Measurements from ENCODE around the gene TFF1.

Gene TFF1

GRCh38 chr21:42413500-42413899, 47.2 kb upstream of the TFF1 start:
- H3K36me3 ChIP-seq (replicated peaks; ENCODE audit: low read depth, low read length), result no peaks in the 10 kb centered on the region
- H3K9ac ChIP-seq (ENCODE audit: low read length), result no peak overlapping the region
- no peak overlapping the region for H2AFZ ChIP-seq (ENCODE audit: low read depth, low read length)
- no peak overlapping the region for H3K27ac ChIP-seq (ENCODE audit: low read length)
- TF ChIP-seq CTCF (IDR thresholded peaks at IDR 0.05; ENCODE audit: low read depth, low read length), result no peak
- TF ChIP-seq EZH2phosphoT487 (IDR thresholded peaks at IDR 0.05; ENCODE audit: low read depth), result no peak
- H4K20me1 ChIP-seq (ENCODE audit: insufficient read depth, low read length), result no peaks in the 10 kb centered on the region
- no peaks in the 10 kb centered on the region for H3K27me3 ChIP-seq (ENCODE audit: low read depth, low read length)
- H3K4me2 ChIP-seq (ENCODE audit: low read length), result peak overlapping the region; percentile 20; the same call in 1 of the 2 replicates
- peaks cover 45% of the 10 kb centered on the region for H3K4me1 ChIP-seq (ENCODE audit: low read length)
- no peaks in the 10 kb centered on the region for H3K9me3 ChIP-seq (ENCODE audit: insufficient read depth, low read length)
- no peak overlapping the region for H3K4me3 ChIP-seq (ENCODE audit: low read length)
- no peaks in the 10 kb centered on the region for H3K79me2 ChIP-seq (ENCODE audit: low read length)

- TF ChIP-seq EZH2phosphoT487 (IDR thresholded peaks at IDR 0.05; ENCODE audit: low read depth) (no peak), CTCF (IDR thresholded peaks at IDR 0.05; ENCODE audit: low read depth, low read length) (no peak)
- Histone ChIP-seq H4K20me1 (ENCODE audit: insufficient read depth, low read length) (no peaks in the 10 kb centered on the region), H2AFZ (ENCODE audit: low read depth, low read length) (no peak overlapping the region), H3K36me3 (replicated peaks; ENCODE audit: low read depth, low read length) (no peaks in the 10 kb centered on the region), H3K9me3 (ENCODE audit: insufficient read depth, low read length) (no peaks in the 10 kb centered on the region), H3K79me2 (ENCODE audit: low read length) (no peaks in the 10 kb centered on the region), H3K27me3 (ENCODE audit: low read depth, low read length) (no peaks in the 10 kb centered on the region), H3K4me1 (ENCODE audit: low read length) (peaks cover 45% of the 10 kb centered on the region), H3K9ac (ENCODE audit: low read length) (no peak overlapping the region), H3K4me2 (ENCODE audit: low read length) (0 out of 2 replicates have a peak overlapping the region, but pooled peaks have one; percentile 20), H3K4me3 (ENCODE audit: low read length) (no peak overlapping the region), H3K27ac (ENCODE audit: low read length) (no peak overlapping the region)
Observed at GRCh38 chr21:42413093-42413492, 46.8 kb upstream of the TFF1 start.

- Histone ChIP-seq H3K4me1 (ENCODE audit: low read length) (peaks cover 45% of the 10 kb centered on the region), H3K27me3 (ENCODE audit: low read depth, low read length) (no peaks in the 10 kb centered on the region), H3K9ac (ENCODE audit: low read length) (no peak overlapping the region), H3K27ac (ENCODE audit: low read length) (no peak overlapping the region), H2AFZ (ENCODE audit: low read depth, low read length) (no peak overlapping the region), H3K4me2 (ENCODE audit: low read length) (no peak overlapping the region), H4K20me1 (ENCODE audit: insufficient read depth, low read length) (no peaks in the 10 kb centered on the region), H3K36me3 (replicated peaks; ENCODE audit: low read depth, low read length) (no peaks in the 10 kb centered on the region), H3K4me3 (ENCODE audit: low read length) (no peak overlapping the region), H3K9me3 (ENCODE audit: insufficient read depth, low read length) (no peaks in the 10 kb centered on the region), H3K79me2 (ENCODE audit: low read length) (no peaks in the 10 kb centered on the region)
- TF ChIP-seq CTCF (IDR thresholded peaks at IDR 0.05; ENCODE audit: low read depth, low read length) (no peak), EZH2phosphoT487 (IDR thresholded peaks at IDR 0.05; ENCODE audit: low read depth) (no peak)
Observed at GRCh38 chr21:42412636-42412933, 46.2 kb upstream of the TFF1 start.

GRCh38 chr21:42411891-42412635, 45.7 kb upstream of the TFF1 start:
- Histone ChIP-seq H2AFZ (ENCODE audit: low read depth, low read length) (no peak overlapping the region), H3K4me3 (ENCODE audit: low read length) (no peak overlapping the region), H3K4me1 (ENCODE audit: low read length) (peaks cover 43% of the 10 kb centered on the region), H3K27ac (ENCODE audit: low read length) (no peak overlapping the region), H3K36me3 (replicated peaks; ENCODE audit: low read depth, low read length) (no peaks in the 10 kb centered on the region), H4K20me1 (ENCODE audit: insufficient read depth, low read length) (no peaks in the 10 kb centered on the region), H3K79me2 (ENCODE audit: low read length) (no peaks in the 10 kb centered on the region), H3K9ac (ENCODE audit: low read length) (no peak overlapping the region), H3K9me3 (ENCODE audit: insufficient read depth, low read length) (no peaks in the 10 kb centered on the region), H3K4me2 (ENCODE audit: low read length) (no peak overlapping the region), H3K27me3 (ENCODE audit: low read depth, low read length) (no peaks in the 10 kb centered on the region)
- TF ChIP-seq EZH2phosphoT487 (IDR thresholded peaks at IDR 0.05; ENCODE audit: low read depth), result no peak
- TF ChIP-seq CTCF (IDR thresholded peaks at IDR 0.05; ENCODE audit: low read depth, low read length), result no peak

Data from OCI-LY3 (cell line).